HepG2 (cell line): Measurements from ENCODE around the gene FKBP1A. TPM values are rescaled to one million over a fixed set of nuclear protein-coding genes. Genes with fewer than 3 reads are reported as not detected.

Source experiments
- ATF7-NPFF ChIP-seq: sonication (generic); formaldehyde crosslinking; IDR thresholded peaks from 2 replicates; pipeline ENCODE4 v1.8.1; 2023; ENCODE audit warnings: mild to moderate bottlenecking, low read depth, missing genetic modification reagents, moderate library complexity
- BCL3 ChIP-seq: sonication (generic); formaldehyde crosslinking; IDR thresholded peaks from 2 replicates; pipeline ENCODE4 v1.5.1; 2020; ENCODE audit warnings: mild to moderate bottlenecking, missing genetic modification reagents, moderate library complexity
- BRCA1 ChIP-seq: sonication (generic); formaldehyde crosslinking; IDR thresholded peaks from 2 replicates; pipeline ENCODE4 v1.4.0; 2020; ENCODE audit warnings: missing genetic modification reagents
- CBX1 ChIP-seq: IDR thresholded peaks from one replicate; pipeline ENCODE4 v1.6.1; 2016; ENCODE audit warnings: antibody characterized with exemption, low read depth
- CC2D1A ChIP-seq: sonication (generic); formaldehyde crosslinking; IDR thresholded peaks from 2 replicates; pipeline ENCODE4 v1.8.1; 2023; ENCODE audit warnings: mild to moderate bottlenecking, missing genetic modification reagents
- CENPT ChIP-seq: sonication (generic); formaldehyde crosslinking; IDR thresholded peaks from 2 replicates; pipeline ENCODE4 v1.8.0; 2022; ENCODE audit warnings: low read depth, mild to moderate bottlenecking, moderate library complexity, missing genetic modification reagents
- KLF9 ChIP-seq: IDR thresholded peaks from 2 replicates; pipeline ENCODE4 v1.6.1; 2016; ENCODE audit warnings: low read depth
- MAZ ChIP-seq, 2 experiments: sonication (generic) in 1 of 2; formaldehyde crosslinking in 1 of 2; IDR thresholded peaks; 2 replicates each; pipeline versions ENCODE4 v1.5.0 to v1.6.1; 2012 to 2020; ENCODE audit warnings: low read depth in 2 of 2, mild to moderate bottlenecking in 2 of 2, borderline replicate concordance in 1 of 2, improper control_type of control experiment in 1 of 2, low read length in 1 of 2, missing genetic modification reagents in 1 of 2, moderate library complexity in 1 of 2
- REL ChIP-seq: sonication (generic); formaldehyde crosslinking; conservative IDR thresholded peaks from 2 replicates; pipeline ENCODE4 v1.8.0; 2022; ENCODE audit warnings: mild to moderate bottlenecking, missing genetic modification reagents, moderate library complexity
- SATB2 ChIP-seq: sonication (generic); formaldehyde crosslinking; IDR thresholded peaks from 2 replicates; pipeline ENCODE4 v1.5.0; 2020; ENCODE audit warnings: missing genetic modification reagents
- SMARCC2 ChIP-seq: fragments of 450-650 bp; IDR thresholded peaks from 2 replicates; pipeline ENCODE4 v1.6.1; 2017; ENCODE audit warnings: antibody characterized with exemption, mild to moderate bottlenecking
- SMC3 ChIP-seq: IDR thresholded peaks from 2 replicates; pipeline ENCODE4 v1.6.1; 2011; ENCODE audit warnings: low read length, improper control_type of control experiment
- TFDP2 ChIP-seq: sonication (generic); formaldehyde crosslinking; IDR thresholded peaks from 2 replicates; pipeline ENCODE4 v1.4.0; 2020; ENCODE audit warnings: missing genetic modification reagents
- ZBTB38 ChIP-seq: sonication (generic); formaldehyde crosslinking; IDR thresholded peaks from 2 replicates; pipeline ENCODE4 v1.5.1; 2020; ENCODE audit warnings: mild to moderate bottlenecking, missing genetic modification reagents
- ZC3H4 ChIP-seq: sonication (generic); formaldehyde crosslinking; IDR thresholded peaks from 2 replicates; pipeline ENCODE4 v1.4.0; 2020; ENCODE audit warnings: missing genetic modification reagents, borderline replicate concordance
- ZFP36L1 ChIP-seq: sonication (generic); formaldehyde crosslinking; IDR thresholded peaks from 2 replicates; pipeline ENCODE4 v1.8.0; 2022; ENCODE audit warnings: mild to moderate bottlenecking, missing genetic modification reagents, moderate library complexity
- ZFX ChIP-seq: sonication (generic); formaldehyde crosslinking; IDR thresholded peaks from 2 replicates; pipeline ENCODE4 v1.4.0; 2020; ENCODE audit warnings: mild to moderate bottlenecking, low read depth, missing genetic modification reagents, moderate library complexity
- ZGPAT ChIP-seq: IDR thresholded peaks from 2 replicates; pipeline ENCODE4 v1.6.1; 2016; ENCODE audit warnings: mild to moderate bottlenecking
- ZKSCAN1 ChIP-seq: fragments of 150-350 bp; IDR thresholded peaks from 2 replicates; pipeline ENCODE4 v1.6.1; 2014; ENCODE audit warnings: low read length
- ZNF34 ChIP-seq: sonication (generic); formaldehyde crosslinking; IDR thresholded peaks from 2 replicates; pipeline ENCODE4 v1.4.0; 2020; ENCODE audit warnings: mild to moderate bottlenecking, missing genetic modification reagents, borderline replicate concordance
- ZNF761 ChIP-seq: sonication (generic); formaldehyde crosslinking; conservative IDR thresholded peaks from 2 replicates; pipeline ENCODE4 v1.4.0; 2020; ENCODE audit warnings: mild to moderate bottlenecking, missing genetic modification reagents
- polyA plus RNA-seq, 8 experiments: library from polyadenylated mRNA; depleted of rRNA in 3 of 8; stranded (reverse) in 7 of 8; unstranded in 1 of 8; fragments of >200 nt; fragmentation: Illumina TruSeq in 4 of 8; extraction: Trizol in 4 of 8; gene quantifications; 2 replicates each; pipeline versions ENCODE4 v1.2.1 to v1.2.3, GENCODE V29; 2011 to 2016; ENCODE audit warnings: low read depth in 4 of 8, missing spikeins in 1 of 8, mixed read lengths in 1 of 8; ENCODE audit not compliant: insufficient read depth in 1 of 8
- total RNA-seq, 5 experiments: library from RNA; depleted of rRNA; stranded (reverse); fragments of >200 nt; fragmentation: Illumina TruSeq; extraction: Trizol; gene quantifications; 2 replicates each; pipeline ENCODE4 v1.2.3, GENCODE V29; 2016; ENCODE audit warnings: low read depth in 1 of 5
- TF ChIP-seq, protein P1 (sequence below): sonication (generic); formaldehyde crosslinking; IDR thresholded peaks from 2 replicates; pipeline ENCODE4 v1.4.0; 2020; ENCODE audit warnings: mild to moderate bottlenecking, missing genetic modification reagents
- TF ChIP-seq, protein P2 (sequence below): sonication (generic); formaldehyde crosslinking; IDR thresholded peaks from 2 replicates; pipeline ENCODE4 v1.4.0; 2020; ENCODE audit warnings: mild to moderate bottlenecking, missing genetic modification reagents, borderline replicate concordance

The FKBP1A gene
- total and polyA plus RNA-seq, 2 of the 13 experiments (the other 11 are each of a cell fraction or from before 2014, with no cell fraction given) = 119 to 468 TPM

DNA sequence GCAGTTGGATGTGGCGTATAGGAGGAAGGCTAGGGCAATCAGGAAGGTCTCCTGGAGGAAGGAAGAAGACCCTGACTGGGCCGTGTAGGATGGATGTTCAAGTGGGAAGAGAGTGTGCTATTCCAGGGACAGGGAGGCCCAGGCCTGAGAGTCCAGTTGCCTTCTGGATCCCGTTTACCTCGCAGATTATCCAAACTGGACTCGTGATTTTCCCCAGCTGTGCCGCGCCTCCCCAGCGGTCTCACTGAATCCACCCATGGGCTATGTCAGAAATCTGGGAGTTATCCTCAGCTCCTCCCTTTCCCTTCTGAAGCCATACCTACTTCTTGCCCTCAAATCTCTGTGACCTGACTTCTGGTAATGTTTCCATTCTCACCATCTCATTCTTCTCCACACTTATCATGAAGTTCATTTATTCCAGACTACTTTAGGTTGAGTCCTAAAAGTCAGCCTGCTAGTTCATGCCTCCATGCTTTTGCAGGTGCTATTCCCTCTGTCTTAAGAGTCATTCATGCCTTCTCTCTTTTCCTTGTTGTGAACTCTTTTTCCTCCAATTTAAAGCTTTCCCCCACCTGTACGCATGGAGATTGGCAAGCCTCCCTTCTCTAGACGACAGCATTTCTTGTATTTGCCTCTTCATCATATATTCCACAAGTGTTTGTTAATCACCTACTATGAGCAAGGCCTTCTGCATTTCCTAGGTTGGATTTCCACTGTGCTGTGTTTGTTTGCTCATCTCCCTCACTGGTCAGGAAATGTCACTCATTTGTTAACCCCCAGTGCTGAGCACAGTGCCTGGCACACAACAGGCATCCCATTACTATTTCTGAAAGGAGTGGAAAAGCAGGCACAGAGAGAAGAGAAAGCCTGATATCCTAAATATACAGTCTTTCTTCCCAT lies 66.6 kb downstream of the FKBP1A start (continued):
- no peak for TF ChIP-seq MAZ (IDR thresholded peaks at IDR 0.05; ENCODE audit: borderline replicate concordance, low read depth, low read length)
- 0 out of 2 replicates have a peak, but pooled peaks have one; percentile 14 for TF ChIP-seq MAZ (CRISPR knock-in tag; IDR thresholded peaks at IDR 0.05; ENCODE audit: low read depth)
- TF ChIP-seq ZFP36L1 = 0 out of 2 replicates have a peak, but pooled peaks have one; percentile 36
- 0 out of 2 replicates have a peak, but pooled peaks have one; percentile 7 for TF ChIP-seq ZFX (CRISPR knock-in tag)
- TF ChIP-seq CENPT (CRISPR knock-in tag) = no peak
- TF ChIP-seq TFDP2 (CRISPR knock-in tag) = no peak
- no peak for TF ChIP-seq REL (CRISPR knock-in tag)
- no peak for TF ChIP-seq KLF9 (CRISPR knock-in tag)
- peak; percentile 14; the same call in 1 of the 2 replicates for TF ChIP-seq ATF7-NPFF (CRISPR knock-in tag)
- TF ChIP-seq, protein P1, sequence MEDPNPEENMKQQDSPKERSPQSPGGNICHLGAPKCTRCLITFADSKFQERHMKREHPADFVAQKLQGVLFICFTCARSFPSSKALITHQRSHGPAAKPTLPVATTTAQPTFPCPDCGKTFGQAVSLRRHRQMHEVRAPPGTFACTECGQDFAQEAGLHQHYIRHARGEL (CRISPR knock-in tag) = 0 out of 2 replicates have a peak, but pooled peaks have one; percentile 0
- TF ChIP-seq ZNF34 (CRISPR knock-in tag) = peak; percentile 26; the same call in 1 of the 2 replicates
- TF ChIP-seq ZKSCAN1 = peak; percentile 81
- TF ChIP-seq BRCA1 (CRISPR knock-in tag) = 0 out of 2 replicates have a peak, but pooled peaks have one; percentile 41
- TF ChIP-seq ZNF761 (CRISPR knock-in tag) = no peak
- TF ChIP-seq ZGPAT = no peak
- no peak for TF ChIP-seq SMARCC2
- TF ChIP-seq CC2D1A (CRISPR knock-in tag) = 0 out of 2 replicates have a peak, but pooled peaks have one; percentile 36
- peak; percentile 74; the same call in 1 of the 2 replicates for TF ChIP-seq ZBTB38
- TF ChIP-seq, protein P2, sequence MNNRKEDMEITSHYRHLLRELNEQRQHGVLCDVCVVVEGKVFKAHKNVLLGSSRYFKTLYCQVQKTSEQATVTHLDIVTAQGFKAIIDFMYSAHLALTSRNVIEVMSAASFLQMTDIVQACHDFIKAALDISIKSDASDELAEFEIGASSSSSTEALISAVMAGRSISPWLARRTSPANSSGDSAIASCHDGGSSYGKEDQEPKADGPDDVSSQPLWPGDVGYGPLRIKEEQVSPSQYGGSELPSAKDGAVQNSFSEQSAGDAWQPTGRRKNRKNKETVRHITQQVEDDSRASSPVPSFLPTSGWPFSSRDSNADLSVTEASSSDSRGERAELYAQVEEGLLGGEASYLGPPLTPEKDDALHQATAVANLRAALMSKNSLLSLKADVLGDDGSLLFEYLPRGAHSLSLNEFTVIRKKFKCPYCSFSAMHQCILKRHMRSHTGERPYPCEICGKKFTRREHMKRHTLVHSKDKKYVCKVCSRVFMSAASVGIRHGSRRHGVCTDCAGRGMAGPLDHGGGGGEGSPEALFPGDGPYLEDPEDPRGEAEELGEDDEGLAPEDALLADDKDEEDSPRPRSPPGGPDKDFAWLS = no peak
- no peak for TF ChIP-seq SATB2 (CRISPR knock-in tag)
- no peak for TF ChIP-seq CBX1
- peak; percentile 94 for TF ChIP-seq ZC3H4 (CRISPR knock-in tag)
- peak; percentile 42; the same call in 1 of the 2 replicates for TF ChIP-seq BCL3 (CRISPR knock-in tag)
- TF ChIP-seq SMC3 = no peak
